ENCODE measurements around the gene P2RX4. TPM values are rescaled to one million over a fixed set of nuclear protein-coding genes. Genes with fewer than 3 reads are reported as not detected.

The P2RX4 gene
- total RNA-seq, 1 experiment from 2014 or later = 8.1 TPM

DNA sequence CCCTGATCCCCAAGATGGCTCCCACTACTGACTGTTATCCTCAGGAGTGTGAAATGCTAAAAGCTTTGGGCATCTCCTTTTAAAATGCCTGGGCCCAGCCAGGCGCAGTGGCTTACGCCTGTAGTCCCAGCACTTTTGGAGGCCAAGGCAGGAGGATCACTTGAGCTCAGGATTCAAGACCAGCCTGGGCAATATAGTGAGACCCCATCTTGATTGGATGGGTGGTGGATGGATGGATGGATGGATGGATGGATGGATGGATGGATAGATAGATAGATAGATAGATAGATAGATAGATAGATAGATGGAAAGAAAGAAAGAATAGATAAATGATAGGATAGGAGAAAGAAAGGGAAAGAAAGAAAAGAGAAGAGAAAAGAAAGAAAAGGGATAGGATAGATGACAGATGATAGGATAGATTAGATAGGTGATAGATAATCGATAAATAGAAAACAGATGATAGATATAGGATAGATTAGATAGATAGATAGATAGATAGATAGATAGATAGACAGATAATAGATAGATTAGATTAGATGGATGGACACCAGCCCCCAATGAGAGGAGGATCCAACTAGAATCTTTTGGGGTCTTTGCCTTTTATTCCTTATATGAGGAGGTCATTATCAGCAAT, 9.5 kb downstream of the P2RX4 start:
- no peak overlapping the region for H3K4ac ChIP-seq (ENCODE audit: low read depth, low read length)
- H3K9me3 ChIP-seq (ENCODE audit: control insufficient read depth, low read depth, low read length) = no peaks in the 10 kb centered on the region
- no peak overlapping the region for H2BK12ac ChIP-seq (ENCODE audit: insufficient read length, low read depth, low read length)
- H3K79me1 ChIP-seq (ENCODE audit: insufficient read depth, low read depth, low read length, poor library complexity, severe bottlenecking) = no peaks in the 10 kb centered on the region
- TF ChIP-seq, protein P1, sequence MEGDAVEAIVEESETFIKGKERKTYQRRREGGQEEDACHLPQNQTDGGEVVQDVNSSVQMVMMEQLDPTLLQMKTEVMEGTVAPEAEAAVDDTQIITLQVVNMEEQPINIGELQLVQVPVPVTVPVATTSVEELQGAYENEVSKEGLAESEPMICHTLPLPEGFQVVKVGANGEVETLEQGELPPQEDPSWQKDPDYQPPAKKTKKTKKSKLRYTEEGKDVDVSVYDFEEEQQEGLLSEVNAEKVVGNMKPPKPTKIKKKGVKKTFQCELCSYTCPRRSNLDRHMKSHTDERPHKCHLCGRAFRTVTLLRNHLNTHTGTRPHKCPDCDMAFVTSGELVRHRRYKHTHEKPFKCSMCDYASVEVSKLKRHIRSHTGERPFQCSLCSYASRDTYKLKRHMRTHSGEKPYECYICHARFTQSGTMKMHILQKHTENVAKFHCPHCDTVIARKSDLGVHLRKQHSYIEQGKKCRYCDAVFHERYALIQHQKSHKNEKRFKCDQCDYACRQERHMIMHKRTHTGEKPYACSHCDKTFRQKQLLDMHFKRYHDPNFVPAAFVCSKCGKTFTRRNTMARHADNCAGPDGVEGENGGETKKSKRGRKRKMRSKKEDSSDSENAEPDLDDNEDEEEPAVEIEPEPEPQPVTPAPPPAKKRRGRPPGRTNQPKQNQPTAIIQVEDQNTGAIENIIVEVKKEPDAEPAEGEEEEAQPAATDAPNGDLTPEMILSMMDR (conservative IDR thresholded peaks at IDR 0.05) = no peak
- H2BK20ac ChIP-seq (ENCODE audit: low read depth, low read length, poor library complexity, severe bottlenecking) = no peak overlapping the region
- H3K27me3 ChIP-seq (ENCODE audit: insufficient read depth, low read length) = no peaks in the 10 kb centered on the region
- no peak for DNase-seq
- H3K79me2 ChIP-seq (ENCODE audit: insufficient read depth, low read length) = no peaks in the 10 kb centered on the region
- Mint-ChIP-seq H3K27ac (no peak overlapping the region), H3K9me3 (no peaks in the 10 kb centered on the region), H3K4me3 (no peak overlapping the region), H3K4me1 (no peaks in the 10 kb centered on the region), H3K36me3 (ENCODE audit: insufficient read depth in 1 of 3, low read depth in 3 of 3) (peaks cover 0 to 2% (median 2%) of the 10 kb centered on the region in 3 experiments; a peak in 3 of 7 replicates), H3K27me3 (ENCODE audit: low read depth) (no peaks in the 10 kb centered on the region)
- H4K91ac ChIP-seq (ENCODE audit: insufficient read length, low read depth, low read length) = no peak overlapping the region
- no peak overlapping the region for H3T11ph ChIP-seq (ENCODE audit: low read length)
- H4K5ac ChIP-seq (ENCODE audit: insufficient read length, low read depth, low read length) = no peak overlapping the region
- no peak overlapping the region for H2BK5ac ChIP-seq (ENCODE audit: insufficient read length, low read length)
- no peak overlapping the region for H3K9ac ChIP-seq (ENCODE audit: extremely low read depth, insufficient read length, low read length)
- H3K56ac ChIP-seq (ENCODE audit: insufficient read length, low read depth, low read length) = no peak overlapping the region
- no peak overlapping the region for H2AFZ ChIP-seq (ENCODE audit: low read length)
- no peak overlapping the region for H3K4me2 ChIP-seq (ENCODE audit: insufficient read depth, insufficient read length, low read length)
- 100% methylated on average over 1 of the region's 3 CpGs for WGBS (ENCODE audit: extremely low coverage, insufficient read length, low lambda C conversion rate)
- no peak overlapping the region for H4K8ac ChIP-seq (replicated peaks; ENCODE audit: insufficient read length, low read depth, low read length)
- no peaks in the 10 kb centered on the region for H3K23me2 ChIP-seq (ENCODE audit: insufficient read length, low read depth, low read length, poor library complexity, severe bottlenecking)
- H3K14ac ChIP-seq (ENCODE audit: insufficient read depth, low read length) = no peak overlapping the region
- H3K27ac ChIP-seq (ENCODE audit: insufficient read length, low read depth, low read length) = no peak overlapping the region
- no peaks in the 10 kb centered on the region for H3K4me1 ChIP-seq (ENCODE audit: insufficient read depth, low read length)
- no peak overlapping the region for H2AK5ac ChIP-seq (ENCODE audit: insufficient read length, low read length)
- no peak overlapping the region for H3K23ac ChIP-seq (ENCODE audit: insufficient read length, low read depth, low read length)
- no peak overlapping the region for H2BK120ac ChIP-seq (ENCODE audit: low read depth, low read length, poor library complexity, severe bottlenecking)
- H2BK15ac ChIP-seq (ENCODE audit: low read depth, low read length) = no peak overlapping the region
- no peaks in the 10 kb centered on the region for H4K20me1 ChIP-seq (ENCODE audit: control insufficient read depth, insufficient read depth, insufficient read length)
- no peak overlapping the region for H3K18ac ChIP-seq (ENCODE audit: insufficient read length, low read depth, low read length)

Measured in H9 (cell line).